SK-N-SH (cell line): ENCODE results near the gene ZIC2. TPM values are rescaled to one million over a fixed set of nuclear protein-coding genes. Genes with fewer than 3 reads are reported as not detected.

ENCODE experiments used
- CTCF ChIA-PET: fragments of 300-600, 350-600 bp; formaldehyde crosslinking; extraction: SDS; loops from one replicate; lab custom pipeline; 2021; lab: Yijun Ruan, JAX
- POLR2A ChIA-PET: fragments of 350-600 bp; sonication (Branson Sonifier 250); formaldehyde crosslinking; extraction: SDS; loops from one replicate; lab custom pipeline; 2020; ENCODE audit warnings: antibody characterized with exemption, inconsistent platforms; lab: Yijun Ruan, JAX
- DNase-seq: peaks from one replicate; pipeline ENCODE4 v3.0.0; 2012
- H2AFZ ChIP-seq: fragments of 200-600 bp; sonication (generic); 2 replicates; pipeline ENCODE4 v1.8.1; 2016; ENCODE audit warnings: antibody characterized with exemption, mild to moderate bottlenecking, low read depth
- H3F3A ChIP-seq: fragments of 200-600 bp; sonication (generic); replicated peaks from 2 replicates; pipeline ENCODE3; 2016; ENCODE audit warnings: antibody characterized with exemption, mild to moderate bottlenecking; ENCODE audit not compliant: insufficient read depth
- H3K27ac ChIP-seq, 2 experiments: fragments of 200-500 bp in 1 of 2; fragments of 200-600 bp in 1 of 2; sonication (Bioruptor generic) in 1 of 2; sonication (generic), shearing (Covaris generic) in 1 of 2; 2 replicates each; pipeline versions ENCODE4 v1.5.1 to v1.6.1; 2014 to 2016; ENCODE audit warnings: low read depth in 2 of 2, inconsistent platforms in 1 of 2, low read length in 1 of 2, mild to moderate bottlenecking in 1 of 2, mixed read lengths in 1 of 2
- H3K27me3 ChIP-seq: fragments of 200-600 bp; sonication (generic), shearing (Covaris generic); 2 replicates; pipeline ENCODE4 v1.6.1; 2016; ENCODE audit warnings: mixed run types; ENCODE audit not compliant: insufficient read depth
- H3K36me3 ChIP-seq, 2 experiments: fragments of 200-500 bp in 1 of 2; fragments of 200-600 bp in 1 of 2; sonication (Bioruptor generic) in 1 of 2; sonication (generic) in 1 of 2; replicated peaks in 1 of 2; 2 replicates each; pipeline versions ENCODE3 to v1.5.1; 2014 to 2016; ENCODE audit warnings: low read length in 1 of 2, mild to moderate bottlenecking in 1 of 2; ENCODE audit not compliant: insufficient read depth in 2 of 2, control insufficient read depth in 1 of 2
- H3K4me1 ChIP-seq, 2 experiments: fragments of 200-500 bp in 1 of 2; fragments of 200-600 bp in 1 of 2; sonication (Bioruptor generic) in 1 of 2; sonication (generic), shearing (Covaris generic) in 1 of 2; 2 replicates each; pipeline versions ENCODE4 v1.5.1 to v1.6.1; 2014 to 2016; ENCODE audit warnings: low read depth in 1 of 2, low read length in 1 of 2, mixed run types in 1 of 2; ENCODE audit not compliant: insufficient read depth in 2 of 2, control insufficient read depth in 1 of 2
- H3K4me2 ChIP-seq: fragments of 200-600 bp; sonication (generic), shearing (Covaris generic); 2 replicates; pipeline ENCODE4 v1.6.1; 2017; ENCODE audit warnings: mixed run types
- H3K4me3 ChIP-seq, 2 experiments: fragments of 200-500 bp in 1 of 2; fragments of 200-600 bp in 1 of 2; sonication (Bioruptor generic) in 1 of 2; sonication (generic), shearing (Covaris generic) in 1 of 2; 2 replicates each; pipeline versions ENCODE4 v1.5.1 to v1.8.1; 2014 to 2016; ENCODE audit warnings: low read depth in 2 of 2, inconsistent platforms in 1 of 2, low read length in 1 of 2, mild to moderate bottlenecking in 1 of 2, mixed read lengths in 1 of 2, moderate library complexity in 1 of 2
- H3K79me2 ChIP-seq: fragments of 200-600 bp; sonication (generic); 2 replicates; pipeline ENCODE4 v1.8.1; 2017; ENCODE audit warnings: mild to moderate bottlenecking; ENCODE audit not compliant: insufficient read depth
- H3K9ac ChIP-seq: fragments of 200-600 bp; sonication (generic); 2 replicates; pipeline ENCODE4 v1.6.1; 2017; ENCODE audit warnings: mixed run types
- H3K9me2 ChIP-seq: fragments of 200-600 bp; sonication (generic); 2 replicates; pipeline ENCODE4 v1.6.1; 2017; ENCODE audit warnings: mixed run types
- H3K9me3 ChIP-seq: fragments of 200-600 bp; sonication (generic); 2 replicates; pipeline ENCODE4 v1.6.1; 2017; ENCODE audit warnings: mixed run types, mild to moderate bottlenecking, moderate library complexity
- H4K20me1 ChIP-seq: fragments of 200-600 bp; sonication (generic); 2 replicates; pipeline ENCODE4 v1.6.1; 2017; ENCODE audit warnings: mild to moderate bottlenecking, mixed run types; ENCODE audit not compliant: insufficient read depth
- EZH2phosphoT487 ChIP-seq: fragments of 200-600 bp; sonication (generic); IDR thresholded peaks from 2 replicates; pipeline ENCODE4 v1.6.1; 2017; ENCODE audit warnings: low read depth, mixed run types, mild to moderate bottlenecking, antibody characterized with exemption, moderate library complexity, borderline replicate concordance
- RFX5 ChIP-seq: IDR thresholded peaks from 2 replicates; pipeline ENCODE4 v1.6.1; 2012; ENCODE audit warnings: mild to moderate bottlenecking, improper control_type of control experiment, low read length
- YY1 ChIP-seq: IDR thresholded peaks from 2 replicates; pipeline ENCODE4 v1.4.0; 2012; ENCODE audit warnings: low read depth, mild to moderate bottlenecking
- ZBTB33 ChIP-seq: IDR thresholded peaks from 2 replicates; pipeline ENCODE4 v1.4.0; 2012; ENCODE audit warnings: low read depth, borderline replicate concordance
- WGBS: methylation state at CpG from one replicate; pipeline ENCODE4 v1.1.6; 2017; ENCODE audit warnings: low lambda C conversion rate; 5-methylcytosine and 5-hydroxymethylcytosine counted together
- polyA plus RNA-seq, 3 experiments: library from polyadenylated mRNA; depleted of rRNA; stranded (reverse); fragments of >200 nt; gene quantifications; 2 replicates each; pipeline ENCODE4 v1.2.3, GENCODE V29; 2012

Gene ZIC2
- polyA plus RNA-seq, 1 of the 3 experiments (the other 2 are of a cell fraction): not detected

GRCh38 chr13:99967869-99968520 is 13.6 kb upstream of the ZIC2 start:
- CTCF ChIA-PET: interaction anchor here (1.1 kb wide), 1 partner anchor 18 kb away, joined by 3 read pairs; no protein-coding TSS in a partner anchor
- Histone ChIP-seq H3F3A (no peaks in the 10 kb centered on the region), H3K4me2 (peak overlapping the region; percentile 50; the same call in 1 of the 2 replicates), H3K9me3 (no peaks in the 10 kb centered on the region), H4K20me1 (peaks cover 11% of the 10 kb centered on the region), H3K4me1 (peaks cover 0 to 2% of the 10 kb centered on the region in 2 experiments; a peak in 1 of 4 replicates), H3K9me2 (no peaks in the 10 kb centered on the region), H2AFZ (no peak overlapping the region), H3K4me3 (no peak overlapping the region), H3K36me3 (no peaks in the 10 kb centered on the region), H3K27me3 (peaks cover 83% of the 10 kb centered on the region), H3K9ac (no peak overlapping the region), H3K79me2 (no peaks in the 10 kb centered on the region), H3K27ac (no peak overlapping the region)
- peak; percentile 21 for DNase-seq
- POLR2A ChIA-PET: interaction anchor here (0.7 kb wide), 1 partner anchor 13 kb away, joined by 3 read pairs; the partner anchor contains the start of gene ZIC2
- no peak for TF ChIP-seq RFX5
- TF ChIP-seq ZBTB33: no peak
- peak; percentile 29; the same call in 1 of the 2 replicates for TF ChIP-seq EZH2phosphoT487
- WGBS: 3% methylated on average over 10 of the region's 58 CpGs

GRCh38 chr13:99968521-99969452 is 12.8 kb upstream of the ZIC2 start:
- ChIA-PET POLR2A (no interaction called here), CTCF (interaction anchor here (1.1 kb wide), 1 partner anchor 17 kb away, joined by 3 read pairs; no protein-coding TSS in a partner anchor)
- H3K9me2 ChIP-seq: no peaks in the 10 kb centered on the region
- H3K27me3 ChIP-seq: peaks cover 87% of the 10 kb centered on the region
- H3K36me3 ChIP-seq: no peaks in the 10 kb centered on the region
- no peak overlapping the region for H3K4me3 ChIP-seq
- no peaks in the 10 kb centered on the region for H3K9me3 ChIP-seq
- TF ChIP-seq EZH2phosphoT487 (peak; percentile 91), YY1 (no peak)
- no peak overlapping the region for H3K27ac ChIP-seq
- no peaks in the 10 kb centered on the region for H3F3A ChIP-seq
- H3K9ac ChIP-seq: no peak overlapping the region
- DNase-seq: peak; percentile 67
- WGBS: 9% methylated on average over 31 of the region's 81 CpGs
- peak overlapping the region; percentile 50; the same call in 1 of the 2 replicates for H3K4me2 ChIP-seq
- no peaks in the 10 kb centered on the region for H3K79me2 ChIP-seq
- peaks cover 0 to 2% of the 10 kb centered on the region in 2 experiments; a peak in 1 of 4 replicates for H3K4me1 ChIP-seq
- H4K20me1 ChIP-seq: peaks cover 15% of the 10 kb centered on the region
- H2AFZ ChIP-seq: peak overlapping the region; percentile 59; the same call in 1 of the 2 replicates
